ENCODE measurements around the gene SRL. TPM values are rescaled to one million over a fixed set of nuclear protein-coding genes. Genes with fewer than 3 reads are reported as not detected.

Gene SRL
- total and polyA plus RNA-seq, 2 of the 13 experiments (the other 11 are each of a cell fraction or from before 2014, with no cell fraction given), result 0.05 TPM; not detected in 1

GRCh38 chr16:4261557-4262172 is 19.8 kb upstream of the SRL start (continued):
- TF ChIP-seq ZHX1 (CRISPR knock-in tag; IDR thresholded peaks at IDR 0.05; ENCODE audit: low read depth) (peak; percentile 81; the same call in 1 of the 2 replicates), ZBTB8A (CRISPR knock-in tag; IDR thresholded peaks at IDR 0.05; ENCODE audit: borderline replicate concordance, low read depth) (no peak), CEBPZ (IDR thresholded peaks at IDR 0.05; ENCODE audit: low read length) (no peak), CBX5 (CRISPR knock-in tag; IDR thresholded peaks at IDR 0.05; ENCODE audit: borderline replicate concordance) (0 out of 2 replicates have a peak, but pooled peaks have one; percentile 17), ZSCAN12 (CRISPR knock-in tag; IDR thresholded peaks at IDR 0.05) (no peak), ZNF460 (CRISPR knock-in tag; IDR thresholded peaks at IDR 0.05; ENCODE audit: borderline replicate concordance) (no peak), AFF4 (CRISPR knock-in tag; IDR thresholded peaks at IDR 0.05) (no peak), CSRNP1 (CRISPR knock-in tag; IDR thresholded peaks at IDR 0.05) (no peak), ZNF354B (CRISPR knock-in tag; IDR thresholded peaks at IDR 0.05) (no peak), NFKB2 (CRISPR knock-in tag; IDR thresholded peaks at IDR 0.05; ENCODE audit: borderline replicate concordance) (peak; percentile 29; the same call in 1 of the 2 replicates), KAT2B (IDR thresholded peaks at IDR 0.05; ENCODE audit: borderline replicate concordance, low read depth, low read length) (no peak), ZNF879 (CRISPR knock-in tag; IDR thresholded peaks at IDR 0.05) (no peak), SMAD9 (CRISPR knock-in tag; IDR thresholded peaks at IDR 0.05) (no peak), CHD2 (IDR thresholded peaks at IDR 0.05; ENCODE audit: low read depth, low read length) (no peak), YY1 (IDR thresholded peaks at IDR 0.05; ENCODE audit: insufficient read depth, insufficient replicate concordance, low read depth, low read length) (no peak)
- TF ChIP-seq, protein P1, sequence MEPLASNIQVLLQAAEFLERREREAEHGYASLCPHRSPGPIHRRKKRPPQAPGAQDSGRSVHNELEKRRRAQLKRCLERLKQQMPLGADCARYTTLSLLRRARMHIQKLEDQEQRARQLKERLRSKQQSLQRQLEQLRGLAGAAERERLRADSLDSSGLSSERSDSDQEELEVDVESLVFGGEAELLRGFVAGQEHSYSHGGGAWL (CRISPR knock-in tag; IDR thresholded peaks at IDR 0.05), result 0 out of 2 replicates have a peak, but pooled peaks have one; percentile 36

Measured in HepG2 (cell line).